ENCODE measurements around the gene ULK4. TPM values are rescaled to one million over a fixed set of nuclear protein-coding genes. Genes with fewer than 3 reads are reported as not detected.

The ULK4 gene
- total RNA-seq, 1 donor from 2014 or later: 10.2 TPM

- H3K27ac Mint-ChIP-seq (ENCODE audit: unreplicated experiment): no peak overlapping the region
- DNase-seq (ENCODE audit: low spot score): no peak
- peaks cover 70% of the 10 kb centered on the region for H3K4me1 Mint-ChIP-seq (ENCODE audit: unreplicated experiment)
- TF ChIP-seq, protein P1, sequence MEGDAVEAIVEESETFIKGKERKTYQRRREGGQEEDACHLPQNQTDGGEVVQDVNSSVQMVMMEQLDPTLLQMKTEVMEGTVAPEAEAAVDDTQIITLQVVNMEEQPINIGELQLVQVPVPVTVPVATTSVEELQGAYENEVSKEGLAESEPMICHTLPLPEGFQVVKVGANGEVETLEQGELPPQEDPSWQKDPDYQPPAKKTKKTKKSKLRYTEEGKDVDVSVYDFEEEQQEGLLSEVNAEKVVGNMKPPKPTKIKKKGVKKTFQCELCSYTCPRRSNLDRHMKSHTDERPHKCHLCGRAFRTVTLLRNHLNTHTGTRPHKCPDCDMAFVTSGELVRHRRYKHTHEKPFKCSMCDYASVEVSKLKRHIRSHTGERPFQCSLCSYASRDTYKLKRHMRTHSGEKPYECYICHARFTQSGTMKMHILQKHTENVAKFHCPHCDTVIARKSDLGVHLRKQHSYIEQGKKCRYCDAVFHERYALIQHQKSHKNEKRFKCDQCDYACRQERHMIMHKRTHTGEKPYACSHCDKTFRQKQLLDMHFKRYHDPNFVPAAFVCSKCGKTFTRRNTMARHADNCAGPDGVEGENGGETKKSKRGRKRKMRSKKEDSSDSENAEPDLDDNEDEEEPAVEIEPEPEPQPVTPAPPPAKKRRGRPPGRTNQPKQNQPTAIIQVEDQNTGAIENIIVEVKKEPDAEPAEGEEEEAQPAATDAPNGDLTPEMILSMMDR (IDR thresholded peaks at IDR 0.05; ENCODE audit: unreplicated experiment): no peak
- H3K36me3 Mint-ChIP-seq (ENCODE audit: low read depth, unreplicated experiment): peaks cover 11% of the 10 kb centered on the region
- H3K9me3 Mint-ChIP-seq (ENCODE audit: unreplicated experiment): no peaks in the 10 kb centered on the region
- H3K4me3 Mint-ChIP-seq (ENCODE audit: unreplicated experiment): peak overlapping the region; percentile 59
- peaks cover 5% of the 10 kb centered on the region for H3K27me3 Mint-ChIP-seq (ENCODE audit: unreplicated experiment)
Measured at GRCh38 chr3:41205591-41205990, 756.3 kb downstream of the ULK4 start.

GRCh38 chr3:41204369-41204768 lies 757.5 kb downstream of the ULK4 start:
- no peak for DNase-seq (ENCODE audit: low spot score)

DNA sequence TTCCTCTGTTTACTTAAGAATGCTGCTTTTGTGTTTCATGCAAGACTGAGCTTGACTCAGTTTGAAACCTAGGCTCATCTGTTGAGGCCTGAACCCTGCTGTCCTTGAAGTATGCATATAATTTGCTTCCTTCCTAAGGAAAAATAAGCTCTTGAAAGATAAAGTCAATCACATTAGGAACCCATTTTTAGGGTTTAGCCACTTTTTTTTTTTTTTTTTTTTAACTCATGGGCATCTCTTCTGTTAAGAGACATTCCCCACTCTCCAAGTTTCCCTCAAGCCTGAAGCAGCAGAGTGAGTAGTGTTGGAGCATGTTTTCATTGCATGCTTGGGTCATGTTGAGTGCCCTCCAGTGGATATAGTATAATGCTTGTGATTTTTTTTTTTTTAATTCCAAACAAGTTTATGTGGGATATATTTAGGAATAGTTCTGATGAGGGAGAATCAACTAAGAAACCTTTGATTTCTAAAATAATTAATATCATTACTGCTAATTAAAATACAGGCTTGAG lies 759.0 kb downstream of the ULK4 start:
- Mint-ChIP-seq H3K9me3 (ENCODE audit: unreplicated experiment) (no peaks in the 10 kb centered on the region), H3K4me3 (ENCODE audit: unreplicated experiment) (peak overlapping the region; percentile 100), H3K27me3 (ENCODE audit: unreplicated experiment) (peaks cover 7% of the 10 kb centered on the region), H3K4me1 (ENCODE audit: unreplicated experiment) (peaks cover 57% of the 10 kb centered on the region), H3K27ac (ENCODE audit: unreplicated experiment) (peak overlapping the region; percentile 6), H3K36me3 (ENCODE audit: low read depth, unreplicated experiment) (peaks cover 10% of the 10 kb centered on the region)
- no peak for DNase-seq (ENCODE audit: low spot score)
- TF ChIP-seq, protein P1 (IDR thresholded peaks at IDR 0.05; ENCODE audit: unreplicated experiment): no peak

More at GRCh38 chr3:41204369-41204768, 757.5 kb downstream of the ULK4 start:
- Mint-ChIP-seq H3K27me3 (ENCODE audit: unreplicated experiment) (peaks cover 5% of the 10 kb centered on the region), H3K4me1 (ENCODE audit: unreplicated experiment) (peaks cover 69% of the 10 kb centered on the region), H3K27ac (ENCODE audit: unreplicated experiment) (no peak overlapping the region), H3K36me3 (ENCODE audit: low read depth, unreplicated experiment) (peaks cover 12% of the 10 kb centered on the region), H3K9me3 (ENCODE audit: unreplicated experiment) (no peaks in the 10 kb centered on the region), H3K4me3 (ENCODE audit: unreplicated experiment) (peak overlapping the region; percentile 83)
- TF ChIP-seq, protein P1 (IDR thresholded peaks at IDR 0.05; ENCODE audit: unreplicated experiment): no peak

GRCh38 chr3:41202075-41202833 lies 759.6 kb downstream of the ULK4 start:
- H3K27me3 Mint-ChIP-seq (ENCODE audit: unreplicated experiment): peaks cover 4% of the 10 kb centered on the region
- H3K9me3 Mint-ChIP-seq (ENCODE audit: unreplicated experiment): no peaks in the 10 kb centered on the region
- TF ChIP-seq, protein P1 (IDR thresholded peaks at IDR 0.05; ENCODE audit: unreplicated experiment): no peak
- peak overlapping the region; percentile 100 for H3K4me3 Mint-ChIP-seq (ENCODE audit: unreplicated experiment)
- peaks cover 54% of the 10 kb centered on the region for H3K4me1 Mint-ChIP-seq (ENCODE audit: unreplicated experiment)
- no peak for DNase-seq (ENCODE audit: low spot score)
- H3K36me3 Mint-ChIP-seq (ENCODE audit: low read depth, unreplicated experiment): peaks cover 10% of the 10 kb centered on the region
- H3K27ac Mint-ChIP-seq (ENCODE audit: unreplicated experiment): peak overlapping the region; percentile 49

DNA sequence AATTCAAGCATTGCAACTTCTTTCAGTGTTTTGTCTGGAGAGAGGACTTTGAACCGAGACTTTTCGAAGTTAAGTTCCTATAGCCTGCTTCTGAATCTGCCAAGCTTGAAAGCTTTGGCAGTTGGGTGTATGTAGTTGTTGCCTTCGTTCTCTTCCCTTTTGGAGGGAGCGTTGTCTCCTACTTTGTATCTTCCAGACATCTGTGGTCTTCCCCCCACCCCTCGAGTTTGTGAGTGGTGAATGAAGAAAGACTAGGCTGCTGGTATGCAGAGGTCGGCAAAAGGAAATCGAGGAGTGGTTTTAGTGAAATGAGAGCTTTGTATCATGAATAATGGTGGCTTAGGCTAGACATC lies 761.3 kb downstream of the ULK4 start:
- H3K4me3 Mint-ChIP-seq (ENCODE audit: unreplicated experiment): peak overlapping the region; percentile 100
- peaks cover 4% of the 10 kb centered on the region for H3K27me3 Mint-ChIP-seq (ENCODE audit: unreplicated experiment)
- H3K27ac Mint-ChIP-seq (ENCODE audit: unreplicated experiment): peak overlapping the region; percentile 95
- no peaks in the 10 kb centered on the region for H3K9me3 Mint-ChIP-seq (ENCODE audit: unreplicated experiment)
- H3K36me3 Mint-ChIP-seq (ENCODE audit: low read depth, unreplicated experiment): peaks cover 10% of the 10 kb centered on the region
- DNase-seq (ENCODE audit: low spot score): peak; percentile 14
- TF ChIP-seq, protein P1 (IDR thresholded peaks at IDR 0.05; ENCODE audit: unreplicated experiment): no peak
- H3K4me1 Mint-ChIP-seq (ENCODE audit: unreplicated experiment): peaks cover 40% of the 10 kb centered on the region

Data from endothelial cell (in vitro differentiated cells).